WTC11 (cell line): ENCODE data around the gene PAIP2.

ENCODE experiments used
- ATF2 ChIP-seq: sonication (generic); formaldehyde crosslinking; IDR thresholded peaks from 2 replicates; pipeline ENCODE4 v1.8.1; 2022; ENCODE audit warnings: low read depth, missing genetic modification reagents, borderline replicate concordance
- CTCF ChIP-seq: fragments of 200-600 bp; IDR thresholded peaks from 2 replicates; pipeline ENCODE4 v1.8.0; 2022; ENCODE audit warnings: antibody characterized with exemption
- HMGA2 ChIP-seq: fragments of 250-450 bp; sonication (Bioruptor Pico); IDR thresholded peaks from 2 replicates; pipeline ENCODE4 v1.4.0; 2021; ENCODE audit warnings: mild to moderate bottlenecking, moderate library complexity
- JUN ChIP-seq: sonication (generic); formaldehyde crosslinking; IDR thresholded peaks from 2 replicates; pipeline ENCODE4 v1.8.0; 2023; ENCODE audit warnings: mild to moderate bottlenecking, missing genetic modification reagents
- NR2C2 ChIP-seq: sonication (generic); formaldehyde crosslinking; IDR thresholded peaks from 2 replicates; pipeline ENCODE4 v1.8.0; 2022; ENCODE audit warnings: mild to moderate bottlenecking, missing genetic modification reagents
- USF2 ChIP-seq: sonication (generic); formaldehyde crosslinking; IDR thresholded peaks from 2 replicates; pipeline ENCODE4 v1.8.1; 2023; ENCODE audit warnings: mild to moderate bottlenecking, missing genetic modification reagents, moderate library complexity
- ZNF423 ChIP-seq: fragments of 250-450 bp; sonication (Bioruptor Pico); IDR thresholded peaks from 2 replicates; pipeline ENCODE4 v2.1.2; 2022; ENCODE audit warnings: mild to moderate bottlenecking, moderate library complexity
- ZSCAN18 ChIP-seq: fragments of 250-450 bp; sonication (Bioruptor Pico); IDR thresholded peaks from 2 replicates; pipeline ENCODE4 v2.1.2; 2022; ENCODE audit warnings: mild to moderate bottlenecking, moderate library complexity

GRCh38 chr5:139382807-139383206 is 41.2 kb downstream of the PAIP2 start:
- no peak for TF ChIP-seq CTCF
- TF ChIP-seq ATF2 (CRISPR knock-in tag) = no peak
- no peak for TF ChIP-seq JUN (CRISPR knock-in tag)
- TF ChIP-seq ZNF423 (CRISPR knock-in tag) = no peak
- TF ChIP-seq ZSCAN18 (CRISPR knock-in tag) = no peak
- no peak for TF ChIP-seq USF2 (CRISPR knock-in tag)
- no peak for TF ChIP-seq NR2C2 (CRISPR knock-in tag)
- TF ChIP-seq HMGA2 = no peak
